ENCODE data around the gene CBX6. TPM values are rescaled to one million over a fixed set of nuclear protein-coding genes. Genes with fewer than 3 reads are reported as not detected.

The CBX6 gene
- total and polyA plus RNA-seq, 9 of the 15 experiments (the other 6 are each of a cell fraction or from before 2014, with no cell fraction given): 0.75 to 31.6 (median 8.0) TPM

DNA sequence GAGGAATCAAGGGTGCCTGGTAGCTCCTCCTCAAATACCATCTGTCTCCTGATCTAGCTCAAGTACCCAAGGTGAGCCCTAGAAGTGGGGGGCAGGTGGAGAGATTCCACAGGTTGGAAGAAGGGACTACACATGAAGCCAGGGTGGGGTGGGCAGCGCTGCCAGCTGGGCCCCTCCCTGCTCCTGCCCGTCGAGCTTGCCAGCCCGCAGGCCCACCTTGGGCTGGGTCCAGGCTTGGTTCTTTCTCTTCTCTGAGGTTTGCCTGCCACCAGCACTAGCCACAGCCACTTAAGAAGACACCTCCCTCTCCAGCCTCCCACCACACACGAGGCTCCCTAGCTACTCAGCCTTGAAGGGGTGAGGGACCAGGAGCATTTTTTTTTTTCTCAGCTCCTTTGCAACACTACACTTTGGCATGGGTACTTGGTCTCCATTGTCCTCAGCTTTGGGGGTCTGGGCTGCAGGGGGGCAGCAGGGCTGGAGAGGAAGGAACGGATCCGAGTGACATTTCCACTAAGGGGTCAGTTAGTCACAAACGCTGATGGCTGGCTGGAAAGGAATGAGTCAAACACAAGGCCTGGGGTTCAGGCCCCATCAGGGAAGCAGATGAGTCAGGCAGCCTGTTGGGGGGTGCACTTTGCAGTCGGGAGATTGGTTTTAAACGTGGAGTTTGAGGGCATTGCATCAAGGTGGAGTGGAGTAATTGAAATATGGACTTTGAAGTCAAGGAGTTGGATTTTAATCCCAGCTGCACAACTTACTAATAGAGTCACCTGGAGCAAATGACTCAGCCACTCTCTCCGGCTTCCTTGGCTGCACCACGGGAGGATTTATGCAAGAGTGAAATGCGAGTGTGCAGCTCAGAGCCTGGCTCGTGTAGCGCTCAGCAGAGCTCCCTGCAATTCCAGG lies 20.8 kb downstream of the CBX6 start (continued):
- TF ChIP-seq SMARCA4 (IDR thresholded peaks at IDR 0.05): peak; percentile 42; the same call in 1 of the 2 replicates

GRCh38 chr22:38850399-38850798 lies 21.6 kb downstream of the CBX6 start:
- H2AFZ ChIP-seq (ENCODE audit: low read depth, low read length): no peak overlapping the region
- no peaks in the 10 kb centered on the region for H3K27me3 ChIP-seq (ENCODE audit: control insufficient read depth in 2 of 2, insufficient read depth in 2 of 2, low read length in 2 of 2)
- no peaks in the 10 kb centered on the region for H4K20me1 ChIP-seq (replicated peaks; ENCODE audit: control insufficient read depth, insufficient read depth, low read length)
- in situ Hi-C loops (cut with MboI): loop anchor here (5.0 kb wide), 1 partner anchor 83 kb away; no protein-coding TSS in a partner anchor
- no peak for DNase-seq (ENCODE audit: extremely low read depth in 1 of 4, low spot score in 3 of 4)
- CTCF ChIA-PET (ENCODE audit: low intra/inter-chr PET ratio): no interaction called here
- H3K9ac ChIP-seq (ENCODE audit: insufficient read depth in 1 of 2, low read depth in 2 of 2, low read length in 2 of 2): no peak overlapping the region
- H3K27ac ChIP-seq (ENCODE audit: extremely low read depth, low read depth, low read length): no peak overlapping the region
- intact Hi-C loops (cut with micrococcal nuclease): no loop called here
- ATAC-seq: no peak
- no peak overlapping the region for H3K4me3 ChIP-seq
- FAIRE-seq: no peak
- no TSS peak for BruUV-seq (replicated peaks)
- no peak overlapping the region for H3K4me2 ChIP-seq (ENCODE audit: insufficient read depth, low read length)
- H3K4me1 ChIP-seq (replicated peaks in 1 of 2; ENCODE audit: control insufficient read depth in 2 of 2, insufficient read depth in 2 of 2, low read length in 2 of 2): peaks cover 13 to 27% of the 10 kb centered on the region in 2 experiments; a peak in 4 of 5 replicates
- WGBS (ENCODE audit: insufficient coverage, low coverage, missing lambda C conversion rate): no CpG with 5 or more reads among the region's 2 CpGs
- POLR2A ChIA-PET: interaction anchor here (1.7 kb wide), 1 partner anchor 13 kb away, joined by 4 read pairs; no protein-coding TSS in a partner anchor
- H3K9me1 ChIP-seq (ENCODE audit: control insufficient read depth, insufficient read depth, low read length): peaks cover 3% of the 10 kb centered on the region
- H3K79me2 ChIP-seq (ENCODE audit: control insufficient read depth, insufficient read depth, low read length): no peaks in the 10 kb centered on the region
- no peaks in the 10 kb centered on the region for H3K9me3 ChIP-seq (replicated peaks; ENCODE audit: control insufficient read depth, insufficient read depth, low read depth, low read length)
- no peaks in the 10 kb centered on the region for H3K36me3 ChIP-seq (ENCODE audit: control insufficient read depth, insufficient read depth, low read length)
- TF ChIP-seq CREM (IDR thresholded peaks at IDR 0.05; ENCODE audit: low read depth): no peak
- TF ChIP-seq ZFP30 (CRISPR knock-in tag; IDR thresholded peaks at IDR 0.05; ENCODE audit: borderline replicate concordance): no peak
- TF ChIP-seq PPARD (CRISPR knock-in tag; IDR thresholded peaks at IDR 0.05): no peak
- TF ChIP-seq NFXL1 (CRISPR knock-in tag; IDR thresholded peaks at IDR 0.05): no peak
- no peak for TF ChIP-seq MAZ (CRISPR knock-in tag; conservative IDR thresholded peaks at IDR 0.05 in 1 of 2, IDR thresholded peaks at IDR 0.05 in 1 of 2)
- TF ChIP-seq, protein P1, sequence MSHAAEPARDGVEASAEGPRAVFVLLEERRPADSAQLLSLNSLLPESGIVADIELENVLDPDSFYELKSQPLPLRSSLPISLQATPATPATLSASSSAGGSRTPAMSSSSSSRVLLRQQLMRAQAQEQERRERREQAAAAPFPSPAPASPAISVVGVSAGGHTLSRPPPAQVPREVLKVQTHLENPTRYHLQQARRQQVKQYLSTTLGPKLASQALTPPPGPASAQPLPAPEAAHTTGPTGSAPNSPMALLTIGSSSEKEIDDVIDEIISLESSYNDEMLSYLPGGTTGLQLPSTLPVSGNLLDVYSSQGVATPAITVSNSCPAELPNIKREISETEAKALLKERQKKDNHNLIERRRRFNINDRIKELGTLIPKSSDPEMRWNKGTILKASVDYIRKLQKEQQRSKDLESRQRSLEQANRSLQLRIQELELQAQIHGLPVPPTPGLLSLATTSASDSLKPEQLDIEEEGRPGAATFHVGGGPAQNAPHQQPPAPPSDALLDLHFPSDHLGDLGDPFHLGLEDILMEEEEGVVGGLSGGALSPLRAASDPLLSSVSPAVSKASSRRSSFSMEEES (CRISPR knock-in tag; IDR thresholded peaks at IDR 0.05): no peak
- TF ChIP-seq BCLAF1 (IDR thresholded peaks at IDR 0.05; ENCODE audit: borderline replicate concordance in 1 of 2, control insufficient read depth in 1 of 2, low read depth in 2 of 2, low read length in 1 of 2): no peak
- TF ChIP-seq, protein P2, sequence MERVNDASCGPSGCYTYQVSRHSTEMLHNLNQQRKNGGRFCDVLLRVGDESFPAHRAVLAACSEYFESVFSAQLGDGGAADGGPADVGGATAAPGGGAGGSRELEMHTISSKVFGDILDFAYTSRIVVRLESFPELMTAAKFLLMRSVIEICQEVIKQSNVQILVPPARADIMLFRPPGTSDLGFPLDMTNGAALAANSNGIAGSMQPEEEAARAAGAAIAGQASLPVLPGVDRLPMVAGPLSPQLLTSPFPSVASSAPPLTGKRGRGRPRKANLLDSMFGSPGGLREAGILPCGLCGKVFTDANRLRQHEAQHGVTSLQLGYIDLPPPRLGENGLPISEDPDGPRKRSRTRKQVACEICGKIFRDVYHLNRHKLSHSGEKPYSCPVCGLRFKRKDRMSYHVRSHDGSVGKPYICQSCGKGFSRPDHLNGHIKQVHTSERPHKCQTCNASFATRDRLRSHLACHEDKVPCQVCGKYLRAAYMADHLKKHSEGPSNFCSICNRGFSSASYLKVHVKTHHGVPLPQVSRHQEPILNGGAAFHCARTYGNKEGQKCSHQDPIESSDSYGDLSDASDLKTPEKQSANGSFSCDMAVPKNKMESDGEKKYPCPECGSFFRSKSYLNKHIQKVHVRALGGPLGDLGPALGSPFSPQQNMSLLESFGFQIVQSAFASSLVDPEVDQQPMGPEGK (CRISPR knock-in tag; IDR thresholded peaks at IDR 0.05; ENCODE audit: borderline replicate concordance): no peak
- TF ChIP-seq ETS1 (conservative IDR thresholded peaks at IDR 0.05; ENCODE audit: control insufficient read depth, low read depth, low read length): no peak

Data from K562 (cell line).